NT2/D1 (cell line): ENCODE results near the gene NLRP3.

Experiments
- SUZ12 ChIP-seq: IDR thresholded peaks from 2 replicates; pipeline ENCODE4 v1.6.1; 2011; ENCODE audit not compliant: insufficient read length, insufficient read depth; ENCODE audit errors: extremely low read depth
- YY1 ChIP-seq: IDR thresholded peaks from 2 replicates; pipeline ENCODE4 v1.6.1; 2011; ENCODE audit not compliant: insufficient read length, insufficient read depth
- ZNF274 ChIP-seq: IDR thresholded peaks from 2 replicates; pipeline ENCODE4 v1.6.1; 2011; ENCODE audit warnings: mild to moderate bottlenecking, low read depth, low read length

DNA sequence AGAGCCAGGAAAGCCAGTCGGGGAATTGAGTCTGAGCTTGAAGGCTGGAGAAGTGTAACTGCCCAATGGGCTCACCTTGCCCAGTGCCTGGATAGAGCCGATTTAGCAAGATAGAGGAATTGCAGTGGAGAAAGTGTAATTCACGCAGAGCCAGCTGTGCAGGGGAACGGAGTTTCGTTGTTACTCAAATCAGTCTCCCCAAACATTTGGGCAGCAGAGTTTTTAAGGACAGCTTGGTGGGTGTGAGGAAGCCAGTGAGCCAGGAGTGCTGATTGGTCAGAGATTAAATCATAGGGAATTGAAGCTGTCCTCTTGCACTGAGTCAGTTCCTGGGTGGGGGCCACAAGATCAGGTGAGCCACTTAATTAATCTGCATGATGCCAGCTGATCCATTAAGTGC lies 28.4 kb upstream of the NLRP3 start:
- TF ChIP-seq ZNF274 (no peak), YY1 (no peak), SUZ12 (no peak)
